ENCODE data around the gene MCAT. TPM values are rescaled to one million over a fixed set of nuclear protein-coding genes. Genes with fewer than 3 reads are reported as not detected.
"Not testable (repeated sequence)": the region's sequence is repeated elsewhere in the genome, so short reads cannot be mapped to it uniquely, and the experiment has no call there.

MCAT gene
- total RNA-seq, 2 experiments from 2014 or later = 13.8 to 16.9 TPM

GRCh38 chr22:43110927-43111623 is 32.1 kb downstream of the MCAT start:
- POLR2A ChIA-PET = no interaction called here
- H3K9me3 Mint-ChIP-seq (ENCODE audit: low read depth) = no peaks in the 10 kb centered on the region
- CTCF ChIA-PET = interaction anchor here (0.7 kb wide), 1 partner anchor 257 kb away, joined by 3 read pairs; no protein-coding TSS in a partner anchor

GRCh38 chr22:43110444-43110926 is 32.7 kb downstream of the MCAT start, which contains the start of gene BIK:
TSS of gene BIK (plus strand) at chr22:43110750. CDS start at chr22:43124023, 13,273 bp downstream.
- ChIA-PET POLR2A (no interaction called here), CTCF (interaction anchor here (0.7 kb wide), 1 partner anchor 256 kb away, joined by 3 read pairs; no protein-coding TSS in a partner anchor)
- intact Hi-C loops (cut with DNase I, micrococcal nuclease) = loop anchor here in 1 of 2 experiments (1.0 to 2.0 kb wide), 2 partner anchors 20 to 76 kb away; partner anchors contain the start of gene TTLL12
- Mint-ChIP-seq H3K27ac (no peak within 1 kb of the TSS), H3K4me1 (peaks cover 3% of the 10 kb centered on the region), H3K4me3 (peak within 1 kb of the TSS; percentile 74), H3K9me3 (ENCODE audit: low read depth) (no peaks in the 10 kb centered on the region), H3K36me3 (ENCODE audit: low read depth) (no peaks in the 10 kb centered on the region), H3K27me3 (peaks cover 3% of the 10 kb centered on the region)
- DNase-seq = peak; percentile 59
- peak; percentile 72 for ATAC-seq

More at GRCh38 chr22:43110927-43111623, 32.1 kb downstream of the MCAT start:
- DNase-seq (peak; percentile 60), ATAC-seq (peak; percentile 79)
- no peak overlapping the region for H3K27ac Mint-ChIP-seq
- peaks cover 3% of the 10 kb centered on the region for H3K27me3 Mint-ChIP-seq
- intact Hi-C loops (cut with DNase I, micrococcal nuclease) = loop anchor here in 1 of 2 experiments (1.0 to 2.0 kb wide), 3 partner anchors 21 to 76 kb away; partner anchors contain the start of genes MCAT and TTLL12
- peak overlapping the region; percentile 44 for H3K4me3 Mint-ChIP-seq
- H3K36me3 Mint-ChIP-seq (ENCODE audit: low read depth) = no peaks in the 10 kb centered on the region
- peaks cover 3% of the 10 kb centered on the region for H3K4me1 Mint-ChIP-seq

GRCh38 chr22:43109921-43110443 is 33.2 kb downstream of the MCAT start:
- Mint-ChIP-seq H3K4me1 (peaks cover 3% of the 10 kb centered on the region), H3K4me3 (peak overlapping the region; percentile 74), H3K27me3 (peaks cover 3% of the 10 kb centered on the region), H3K36me3 (ENCODE audit: low read depth) (no peaks in the 10 kb centered on the region), H3K9me3 (ENCODE audit: low read depth) (no peaks in the 10 kb centered on the region), H3K27ac (no peak overlapping the region)
- intact Hi-C loops (cut with DNase I, micrococcal nuclease) = loop anchor here in 1 of 2 experiments (1.0 to 2.0 kb wide), 2 partner anchors 20 to 77 kb away; partner anchors contain the start of gene TTLL12
- ATAC-seq = no peak
- ChIA-PET CTCF (interaction anchor here (0.7 kb wide), 1 partner anchor 256 kb away, joined by 3 read pairs; no protein-coding TSS in a partner anchor), POLR2A (interaction anchor here (0.6 kb wide), 1 partner anchor 12 kb away, joined by 4 read pairs; no protein-coding TSS in a partner anchor)
- no peak for DNase-seq

GRCh38 chr22:43109511-43109910 is 33.7 kb downstream of the MCAT start:
- H3K9me3 Mint-ChIP-seq (ENCODE audit: low read depth) = no peaks in the 10 kb centered on the region
- H3K4me3 Mint-ChIP-seq = no peak overlapping the region
- DNase-seq (no peak), ATAC-seq (no peak)
- H3K4me1 Mint-ChIP-seq = peaks cover 3% of the 10 kb centered on the region
- no peak overlapping the region for H3K27ac Mint-ChIP-seq
- peaks cover 3% of the 10 kb centered on the region for H3K27me3 Mint-ChIP-seq
- ChIA-PET CTCF (no interaction called here), POLR2A (interaction anchor here (0.6 kb wide), 1 partner anchor 12 kb away, joined by 4 read pairs; no protein-coding TSS in a partner anchor)
- no peaks in the 10 kb centered on the region for H3K36me3 Mint-ChIP-seq (ENCODE audit: low read depth)
- intact Hi-C loops (cut with DNase I, micrococcal nuclease) = no loop called here

- H3K36me3 Mint-ChIP-seq (ENCODE audit: low read depth) = no peaks in the 10 kb centered on the region
- no peaks in the 10 kb centered on the region for H3K9me3 Mint-ChIP-seq (ENCODE audit: low read depth)
- ATAC-seq (no peak), DNase-seq (no peak)
- no peak overlapping the region for H3K27ac Mint-ChIP-seq
- H3K27me3 Mint-ChIP-seq = peaks cover 3% of the 10 kb centered on the region
- ChIA-PET POLR2A (no interaction called here), CTCF (interaction anchor here (0.6 to 0.7 kb wide), 2 partner anchors 37 to 192 kb away, joined by 3 read pairs; no protein-coding TSS in a partner anchor)
- H3K4me3 Mint-ChIP-seq = no peak overlapping the region
- H3K4me1 Mint-ChIP-seq = peaks cover 13% of the 10 kb centered on the region
- intact Hi-C loops (cut with DNase I, micrococcal nuclease) = no loop called here
These were observed 36.9 kb downstream of the MCAT start for GRCh38 chr22:43106302-43106701.

- H3K9me3 Mint-ChIP-seq (ENCODE audit: low read depth); H3K27me3 Mint-ChIP-seq; H3K27ac Mint-ChIP-seq; ATAC-seq; H3K36me3 Mint-ChIP-seq (ENCODE audit: low read depth); intact Hi-C loops (cut with DNase I, micrococcal nuclease); DNase-seq; H3K4me3 Mint-ChIP-seq; POLR2A ChIA-PET: not testable (repeated sequence)
- CTCF ChIA-PET = interaction anchor here (0.7 to 1.0 kb wide), 3 partner anchors 12 to 236 kb away, joined by 3 read pairs; no protein-coding TSS in a partner anchor
- H3K4me1 Mint-ChIP-seq = peaks cover 16% of the 10 kb centered on the region
These were observed 38.2 kb downstream of the MCAT start for GRCh38 chr22:43104950-43105349.

GRCh38 chr22:43104056-43104625 is 39.1 kb downstream of the MCAT start:
- H3K27ac Mint-ChIP-seq; H3K27me3 Mint-ChIP-seq; H3K4me3 Mint-ChIP-seq; POLR2A ChIA-PET; H3K36me3 Mint-ChIP-seq (ENCODE audit: low read depth); intact Hi-C loops (cut with DNase I, micrococcal nuclease); H3K9me3 Mint-ChIP-seq (ENCODE audit: low read depth): not testable (repeated sequence)
- ATAC-seq (peak; percentile 74), DNase-seq (peak; percentile 43)
- peaks cover 16% of the 10 kb centered on the region for H3K4me1 Mint-ChIP-seq
- CTCF ChIA-PET = interaction anchor here (0.7 to 1.0 kb wide), 3 partner anchors 11 to 235 kb away, joined by 3 read pairs; no protein-coding TSS in a partner anchor

GRCh38 chr22:43101306-43101705 is 41.9 kb downstream of the MCAT start:
- Mint-ChIP-seq H3K4me3 (no peak overlapping the region), H3K4me1 (peaks cover 16% of the 10 kb centered on the region), H3K27ac (no peak overlapping the region), H3K9me3 (ENCODE audit: low read depth) (peaks cover 1% of the 10 kb centered on the region), H3K36me3 (ENCODE audit: low read depth) (no peaks in the 10 kb centered on the region), H3K27me3 (no peaks in the 10 kb centered on the region)
- intact Hi-C loops (cut with DNase I, micrococcal nuclease) = no loop called here
- DNase-seq (no peak), ATAC-seq (no peak)
- POLR2A ChIA-PET = no interaction called here
- CTCF ChIA-PET = no interaction called here

- intact Hi-C loops (cut with DNase I, micrococcal nuclease) = no loop called here
- DNase-seq (no peak), ATAC-seq (peak; percentile 74)
- POLR2A ChIA-PET = no interaction called here
- Mint-ChIP-seq H3K27me3 (no peaks in the 10 kb centered on the region), H3K4me3 (no peak overlapping the region), H3K4me1 (peaks cover 16% of the 10 kb centered on the region), H3K27ac (no peak overlapping the region), H3K9me3 (ENCODE audit: low read depth) (peaks cover 6% of the 10 kb centered on the region), H3K36me3 (ENCODE audit: low read depth) (no peaks in the 10 kb centered on the region)
- CTCF ChIA-PET = no interaction called here
These were observed 43.0 kb downstream of the MCAT start for GRCh38 chr22:43100225-43100624.

GRCh38 chr22:43099095-43099494 is 44.1 kb downstream of the MCAT start:
- peaks cover 6% of the 10 kb centered on the region for H3K9me3 Mint-ChIP-seq (ENCODE audit: low read depth)
- no peaks in the 10 kb centered on the region for H3K27me3 Mint-ChIP-seq
- no peak overlapping the region for H3K27ac Mint-ChIP-seq
- no peak overlapping the region for H3K4me3 Mint-ChIP-seq
- intact Hi-C loops (cut with DNase I, micrococcal nuclease) = loop anchor here in 1 of 2 experiments (10.0 kb wide), 1 partner anchor 234 kb away; no protein-coding TSS in a partner anchor
- POLR2A ChIA-PET = interaction anchor here (0.6 kb wide), 2 partner anchors 484 to 1364 kb away, joined by 4 read pairs; no protein-coding TSS in a partner anchor
- CTCF ChIA-PET = interaction anchor here (0.7 kb wide), 1 partner anchor 75 kb away, joined by 3 read pairs; no protein-coding TSS in a partner anchor
- no peaks in the 10 kb centered on the region for H3K36me3 Mint-ChIP-seq (ENCODE audit: low read depth)
- no peak for DNase-seq
- no peak for ATAC-seq
- peaks cover 12% of the 10 kb centered on the region for H3K4me1 Mint-ChIP-seq

- intact Hi-C loops (cut with DNase I, micrococcal nuclease) = loop anchor here in 1 of 2 experiments (10.0 kb wide), 1 partner anchor 234 kb away; no protein-coding TSS in a partner anchor
- no peaks in the 10 kb centered on the region for H3K27me3 Mint-ChIP-seq
- ATAC-seq (no peak), DNase-seq (no peak)
- ChIA-PET POLR2A (no interaction called here), CTCF (no interaction called here)
- no peaks in the 10 kb centered on the region for H3K36me3 Mint-ChIP-seq (ENCODE audit: low read depth)
- H3K27ac Mint-ChIP-seq = no peak overlapping the region
- H3K4me1 Mint-ChIP-seq = peaks cover 6% of the 10 kb centered on the region
- no peak overlapping the region for H3K4me3 Mint-ChIP-seq
- peaks cover 6% of the 10 kb centered on the region for H3K9me3 Mint-ChIP-seq (ENCODE audit: low read depth)
These were observed 44.8 kb downstream of the MCAT start for GRCh38 chr22:43098356-43098755.
